Osteoblast (primary cell): ENCODE data around the gene ACBD4. TPM values are rescaled to one million over a fixed set of nuclear protein-coding genes. Genes with fewer than 3 reads are reported as not detected.

Experiments
- DNase-seq: peaks from one replicate; pipeline ENCODE4 v3.0.0; 2011; ENCODE audit warnings: low spot score, mixed read lengths; ENCODE audit not compliant: insufficient read length; ENCODE audit errors: missing footprints
- H2AFZ ChIP-seq: 2 replicates; pipeline ENCODE4 v1.6.0; 2011; ENCODE audit warnings: mild to moderate bottlenecking, low read length
- H3K27ac ChIP-seq: 2 replicates; pipeline ENCODE4 v1.5.1; 2011; ENCODE audit warnings: mild to moderate bottlenecking, low read depth, low read length, moderate library complexity
- H3K27me3 ChIP-seq: 2 replicates; pipeline ENCODE4 v1.6.0; 2012; ENCODE audit warnings: mild to moderate bottlenecking, control low read depth, inconsistent platforms, low read length, moderate library complexity; ENCODE audit not compliant: insufficient read depth
- H3K36me3 ChIP-seq: 2 replicates; pipeline ENCODE4 v1.5.1; 2011; ENCODE audit warnings: mild to moderate bottlenecking, low read length, control low read depth, moderate library complexity; ENCODE audit not compliant: insufficient read depth
- H3K4me1 ChIP-seq: 2 replicates; pipeline ENCODE4 v1.5.1; 2011; ENCODE audit warnings: mild to moderate bottlenecking, low read length, control low read depth, moderate library complexity; ENCODE audit not compliant: insufficient read depth
- H3K4me2 ChIP-seq: 2 replicates; pipeline ENCODE4 v1.6.0; 2011; ENCODE audit warnings: mild to moderate bottlenecking, low read length; ENCODE audit not compliant: insufficient read depth
- H3K4me3 ChIP-seq: fragments of 200-600 bp; sonication (generic); 3 replicates; pipeline ENCODE4 v1.5.1; 2012; ENCODE audit warnings: mild to moderate bottlenecking, low read length, inconsistent platforms; ENCODE audit not compliant: insufficient read depth
- H3K79me2 ChIP-seq: 2 replicates; pipeline ENCODE4 v1.6.0; 2012; ENCODE audit warnings: mild to moderate bottlenecking, low read length, control low read depth, inconsistent platforms; ENCODE audit not compliant: insufficient read depth
- H3K9me3 ChIP-seq: 2 replicates; pipeline ENCODE4 v1.5.1; 2011; ENCODE audit warnings: low read depth, low read length, control low read depth
- H4K20me1 ChIP-seq: 2 replicates; pipeline ENCODE4 v1.6.0; 2012; ENCODE audit warnings: mild to moderate bottlenecking, low read length, control low read depth; ENCODE audit not compliant: insufficient read depth
- CTCF ChIP-seq: IDR thresholded peaks from 2 replicates; pipeline ENCODE4 v1.5.1; 2011; ENCODE audit warnings: mild to moderate bottlenecking, low read depth, low read length, moderate library complexity; ENCODE audit errors: extremely low read depth
- total RNA-seq: library from RNA; depleted of rRNA; stranded (reverse); fragments of >200 nt; gene quantifications from 2 replicates; pipeline ENCODE4 v1.2.3, GENCODE V29; 2012

The ACBD4 gene
- total RNA-seq, 1 donor: 4.7 TPM

GRCh38 chr17:45146890-45147580 lies 11.5 kb downstream of the ACBD4 start:
- Histone ChIP-seq H3K4me1 (peaks cover 32% of the 10 kb centered on the region), H3K4me3 (peak overlapping the region; percentile 78), H2AFZ (peak overlapping the region; percentile 83), H3K36me3 (no peaks in the 10 kb centered on the region), H3K27me3 (no peaks in the 10 kb centered on the region), H3K27ac (peak overlapping the region; percentile 100), H4K20me1 (peaks cover 25% of the 10 kb centered on the region), H3K9me3 (no peaks in the 10 kb centered on the region), H3K79me2 (peaks cover 29% of the 10 kb centered on the region), H3K4me2 (peak overlapping the region; percentile 92)
- peak; percentile 87 for DNase-seq
- TF ChIP-seq CTCF: no peak

GRCh38 chr17:45147581-45148182 lies 12.2 kb downstream of the ACBD4 start:
- TF ChIP-seq CTCF: no peak
- H3K79me2 ChIP-seq: peaks cover 33% of the 10 kb centered on the region
- peak overlapping the region; percentile 92 for H3K4me2 ChIP-seq
- H3K4me3 ChIP-seq: peak overlapping the region; percentile 78
- no peaks in the 10 kb centered on the region for H3K27me3 ChIP-seq
- peak; percentile 94 for DNase-seq
- peaks cover 25% of the 10 kb centered on the region for H4K20me1 ChIP-seq
- no peaks in the 10 kb centered on the region for H3K9me3 ChIP-seq
- H3K4me1 ChIP-seq: peaks cover 32% of the 10 kb centered on the region
- peak overlapping the region; percentile 100 for H3K27ac ChIP-seq
- peak overlapping the region; percentile 83 for H2AFZ ChIP-seq
- no peaks in the 10 kb centered on the region for H3K36me3 ChIP-seq

GRCh38 chr17:45148183-45149036 lies 12.9 kb downstream of the ACBD4 start, which contains the start of gene HEXIM1:
TSS of gene HEXIM1 (plus strand) at chr17:45148475. CDS start at chr17:45149191, 716 bp downstream.
- TF ChIP-seq CTCF: no peak
- DNase-seq: peak; percentile 99
- Histone ChIP-seq H3K27ac (peak within 1 kb of the TSS; percentile 100), H3K4me1 (peaks cover 32% of the 10 kb centered on the region), H3K79me2 (peaks cover 37% of the 10 kb centered on the region), H3K4me3 (peak within 1 kb of the TSS; percentile 78), H3K27me3 (no peaks in the 10 kb centered on the region), H2AFZ (peak within 1 kb of the TSS; percentile 83), H3K9me3 (no peaks in the 10 kb centered on the region), H4K20me1 (peaks cover 25% of the 10 kb centered on the region), H3K4me2 (peak within 1 kb of the TSS; percentile 92), H3K36me3 (no peaks in the 10 kb centered on the region)
